ENCODE measurements around the gene RIC1. TPM values are rescaled to one million over a fixed set of nuclear protein-coding genes. Genes with fewer than 3 reads are reported as not detected.

Gene RIC1
- polyA plus RNA-seq, 1 donor = 19.4 TPM

DNA sequence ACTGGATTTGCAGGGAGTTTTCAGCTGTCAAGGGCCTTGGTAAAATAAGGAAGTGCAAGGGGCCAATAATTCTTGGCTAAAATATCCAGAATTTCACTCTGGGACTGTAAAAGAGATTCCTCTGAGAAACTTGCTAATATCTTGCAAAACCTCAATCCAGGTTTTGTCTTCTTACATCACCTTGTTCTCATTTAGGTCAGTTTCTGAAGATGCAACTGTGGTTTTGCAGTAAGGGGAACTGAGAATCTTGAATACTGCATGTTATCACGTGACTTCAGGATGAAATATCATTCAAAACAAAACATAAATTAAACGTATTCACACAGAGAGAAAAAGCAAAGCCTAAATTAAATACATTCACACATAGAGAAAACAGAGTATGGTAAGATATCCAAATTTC lies 35.0 kb upstream of the RIC1 start:
- Histone ChIP-seq H3K4me1 (ENCODE audit: control insufficient read depth, insufficient read depth, low read length) (no peaks in the 10 kb centered on the region), H3K9me3 (ENCODE audit: control insufficient read depth, low read depth, low read length) (no peaks in the 10 kb centered on the region), H3K4me3 (ENCODE audit: low read length) (no peak overlapping the region), H3K27ac (ENCODE audit: low read length) (no peak overlapping the region), H3K27me3 (ENCODE audit: control insufficient read depth, insufficient read depth, low read length) (no peaks in the 10 kb centered on the region), H3K36me3 (ENCODE audit: control insufficient read depth, insufficient read depth, low read length) (no peaks in the 10 kb centered on the region)
- no CpG with 5 or more reads among the region's 2 CpGs for WGBS (ENCODE audit: insufficient coverage, low lambda C conversion rate)
- no peak for DNase-seq

DNA sequence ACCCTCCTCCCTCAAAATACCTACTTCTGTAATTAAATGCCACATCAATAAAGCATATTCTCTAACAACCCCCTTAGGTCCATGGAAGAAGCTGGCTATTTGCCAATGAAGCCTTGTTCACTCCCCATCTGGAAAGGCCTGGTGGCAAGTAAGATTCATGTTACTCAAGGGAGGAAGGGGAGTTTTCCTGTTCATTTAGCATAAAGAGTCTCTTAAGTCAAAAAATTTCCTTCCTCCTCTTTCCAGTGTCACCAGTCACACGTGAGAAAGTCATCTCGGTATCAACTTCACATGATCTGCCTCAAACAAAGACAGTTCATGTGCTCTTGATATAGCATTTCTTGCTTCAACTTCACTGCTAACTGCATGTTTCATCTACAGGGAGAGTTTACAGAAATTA lies 32.7 kb upstream of the RIC1 start:
- WGBS (ENCODE audit: insufficient coverage, low lambda C conversion rate) = 63% methylated on average over 2 of the region's 2 CpGs
- no peaks in the 10 kb centered on the region for H3K27me3 ChIP-seq (ENCODE audit: control insufficient read depth, insufficient read depth, low read length)
- no peaks in the 10 kb centered on the region for H3K4me1 ChIP-seq (ENCODE audit: control insufficient read depth, insufficient read depth, low read length)
- H3K4me3 ChIP-seq (ENCODE audit: low read length) = no peak overlapping the region
- no peak for DNase-seq
- no peaks in the 10 kb centered on the region for H3K9me3 ChIP-seq (ENCODE audit: control insufficient read depth, low read depth, low read length)
- no peaks in the 10 kb centered on the region for H3K36me3 ChIP-seq (ENCODE audit: control insufficient read depth, insufficient read depth, low read length)
- H3K27ac ChIP-seq (ENCODE audit: low read length) = no peak overlapping the region

DNA sequence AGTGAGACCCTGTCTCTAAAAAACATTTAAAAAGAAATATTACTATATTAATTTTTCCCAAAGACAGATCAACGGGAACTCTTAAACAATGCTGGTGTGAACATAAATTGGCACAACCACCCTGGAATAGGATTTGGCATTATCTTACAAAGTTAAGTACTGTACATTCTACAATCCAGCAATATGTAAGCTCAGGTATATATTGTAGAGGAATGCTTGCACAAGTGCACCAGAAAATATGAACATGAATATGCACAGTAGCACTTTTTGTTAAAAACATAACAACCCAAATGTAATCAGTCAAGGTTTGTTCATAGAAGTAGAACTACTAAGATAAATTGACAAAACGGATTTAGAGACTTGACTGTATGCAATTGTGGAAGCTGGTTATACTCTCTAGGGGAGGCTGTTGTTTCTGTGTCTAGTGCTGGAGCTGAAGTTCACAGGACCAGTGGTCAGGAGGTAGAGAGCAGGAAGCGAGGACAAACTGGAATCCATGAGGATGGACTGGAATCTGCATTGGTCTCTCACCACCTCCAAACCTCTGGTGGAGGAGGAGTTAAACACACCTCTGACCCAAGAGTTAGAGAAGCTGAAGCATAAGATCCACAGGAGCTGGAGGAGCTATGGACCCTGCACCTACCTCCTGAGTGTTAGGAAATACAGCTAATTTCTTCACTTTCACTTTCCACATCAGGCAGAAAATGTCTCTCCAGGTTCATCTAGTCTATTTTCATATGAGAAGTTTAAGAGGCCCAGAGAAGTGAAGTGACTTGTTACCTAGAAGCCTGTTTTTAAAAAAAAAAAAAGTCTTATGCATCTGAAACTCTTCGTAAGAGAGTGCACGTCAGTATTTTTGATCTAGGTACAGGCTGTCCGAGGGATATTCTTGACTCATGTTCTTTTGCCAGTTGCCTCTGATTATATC lies 20.3 kb upstream of the RIC1 start:
- H3K9me3 ChIP-seq (ENCODE audit: control insufficient read depth, low read depth, low read length) = no peaks in the 10 kb centered on the region
- no peaks in the 10 kb centered on the region for H3K36me3 ChIP-seq (ENCODE audit: control insufficient read depth, insufficient read depth, low read length)
- H3K4me3 ChIP-seq (ENCODE audit: low read length) = no peak overlapping the region
- H3K27ac ChIP-seq (ENCODE audit: low read length) = no peak overlapping the region
- peak; percentile 40 to 46 for DNase-seq
- H3K4me1 ChIP-seq (ENCODE audit: control insufficient read depth, insufficient read depth, low read length) = no peaks in the 10 kb centered on the region
- H3K27me3 ChIP-seq (ENCODE audit: control insufficient read depth, insufficient read depth, low read length) = no peaks in the 10 kb centered on the region
- 89% methylated on average over 4 of the region's 6 CpGs for WGBS (ENCODE audit: insufficient coverage, low lambda C conversion rate)

DNA sequence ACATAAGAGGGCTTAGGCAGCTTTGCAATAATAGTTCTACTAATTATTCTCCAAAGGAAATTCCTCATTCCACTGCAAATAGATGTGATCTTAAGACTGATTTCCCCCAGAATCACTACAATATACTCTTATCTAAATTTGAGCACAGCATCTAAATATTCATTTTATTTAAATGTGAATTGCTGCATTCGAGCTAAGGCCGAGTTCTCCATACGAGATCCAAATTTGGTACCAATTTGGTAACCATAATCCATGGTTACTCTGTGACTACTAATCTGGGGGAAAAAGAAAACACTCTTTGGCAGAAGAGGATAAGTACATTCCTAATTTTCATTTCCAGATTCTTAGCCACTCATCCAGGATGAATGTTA lies 19.7 kb upstream of the RIC1 start:
- DNase-seq = no peak
- Histone ChIP-seq H3K27me3 (ENCODE audit: control insufficient read depth, insufficient read depth, low read length) (no peaks in the 10 kb centered on the region), H3K27ac (ENCODE audit: low read length) (no peak overlapping the region), H3K4me1 (ENCODE audit: control insufficient read depth, insufficient read depth, low read length) (no peaks in the 10 kb centered on the region), H3K4me3 (ENCODE audit: low read length) (no peak overlapping the region), H3K36me3 (ENCODE audit: control insufficient read depth, insufficient read depth, low read length) (no peaks in the 10 kb centered on the region), H3K9me3 (ENCODE audit: control insufficient read depth, low read depth, low read length) (no peaks in the 10 kb centered on the region)
- WGBS (ENCODE audit: insufficient coverage, low lambda C conversion rate) = 100% methylated on average over 1 of the region's 3 CpGs

DNA sequence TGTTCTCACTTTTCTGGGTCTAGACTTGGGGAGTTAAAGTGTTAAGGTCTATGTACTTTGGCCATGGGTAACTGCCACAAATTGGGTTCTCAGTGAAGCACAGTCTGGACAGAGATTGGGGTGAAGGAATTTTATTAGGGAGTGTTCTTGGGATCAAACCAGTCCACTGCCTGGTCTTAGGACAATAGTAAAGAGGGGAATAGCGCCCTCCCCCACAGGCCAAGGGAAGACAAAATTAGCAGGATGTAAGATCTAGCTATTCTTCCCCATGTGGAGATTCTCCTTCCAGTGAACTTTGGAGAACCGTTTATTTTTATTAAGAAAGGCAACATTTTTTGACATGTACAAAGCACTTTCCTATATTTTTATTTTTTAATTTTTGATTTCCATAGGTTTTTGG lies 18.4 kb upstream of the RIC1 start:
- Histone ChIP-seq H3K4me3 (ENCODE audit: low read length) (no peak overlapping the region), H3K9me3 (ENCODE audit: control insufficient read depth, low read depth, low read length) (no peaks in the 10 kb centered on the region), H3K36me3 (ENCODE audit: control insufficient read depth, insufficient read depth, low read length) (no peaks in the 10 kb centered on the region), H3K4me1 (ENCODE audit: control insufficient read depth, insufficient read depth, low read length) (no peaks in the 10 kb centered on the region), H3K27ac (ENCODE audit: low read length) (no peak overlapping the region), H3K27me3 (ENCODE audit: control insufficient read depth, insufficient read depth, low read length) (no peaks in the 10 kb centered on the region)
- DNase-seq = no peak
- 100% methylated on average over 1 of the region's 2 CpGs for WGBS (ENCODE audit: insufficient coverage, low lambda C conversion rate)

DNA sequence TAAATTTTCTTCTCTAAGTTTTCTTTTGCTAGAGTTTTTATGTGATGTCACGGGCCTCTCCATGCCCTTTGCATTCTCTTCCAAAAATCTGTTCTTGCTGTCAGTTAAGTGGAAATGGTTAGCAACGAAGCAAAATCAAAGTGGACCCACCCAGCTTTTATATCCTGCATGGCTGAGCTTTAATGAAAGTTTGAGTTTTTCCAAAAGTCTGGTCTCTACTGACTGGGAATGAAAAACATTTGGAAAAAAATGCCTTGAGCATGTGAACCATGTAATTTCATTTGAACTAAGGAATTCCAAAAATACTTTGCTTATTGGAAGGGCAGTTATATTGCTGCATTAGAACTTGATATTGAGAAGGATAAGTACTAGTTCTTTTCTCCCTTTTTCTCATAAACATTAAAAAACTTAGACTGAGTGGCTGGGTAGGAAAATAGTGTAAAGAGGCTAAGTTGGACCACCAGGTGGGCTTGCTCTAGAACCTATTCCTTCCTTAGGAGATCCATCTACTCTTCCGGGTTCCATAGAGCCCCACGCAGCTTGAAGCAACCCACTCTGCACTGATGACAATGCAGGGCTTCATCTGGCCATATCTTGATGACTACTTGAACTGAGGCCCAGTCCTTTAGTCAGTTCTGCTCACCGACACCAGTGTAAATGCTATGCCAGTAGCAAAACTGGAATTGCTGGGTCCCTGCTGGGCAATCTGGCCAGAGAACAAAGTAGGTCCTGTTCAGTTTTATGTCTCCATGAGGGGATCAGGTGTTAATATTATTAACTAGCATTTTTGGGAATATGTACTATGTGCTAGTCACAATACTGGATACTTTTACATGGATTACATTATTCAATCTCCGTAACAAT lies 17.4 kb upstream of the RIC1 start:
- no peaks in the 10 kb centered on the region for H3K4me1 ChIP-seq (ENCODE audit: control insufficient read depth, insufficient read depth, low read length)
- no peaks in the 10 kb centered on the region for H3K36me3 ChIP-seq (ENCODE audit: control insufficient read depth, insufficient read depth, low read length)
- 100% methylated on average over 1 of the region's 6 CpGs for WGBS (ENCODE audit: insufficient coverage, low lambda C conversion rate)
- no peaks in the 10 kb centered on the region for H3K9me3 ChIP-seq (ENCODE audit: control insufficient read depth, low read depth, low read length)
- H3K4me3 ChIP-seq (ENCODE audit: low read length) = no peak overlapping the region
- no peaks in the 10 kb centered on the region for H3K27me3 ChIP-seq (ENCODE audit: control insufficient read depth, insufficient read depth, low read length)
- DNase-seq = no peak
- H3K27ac ChIP-seq (ENCODE audit: low read length) = no peak overlapping the region

DNA sequence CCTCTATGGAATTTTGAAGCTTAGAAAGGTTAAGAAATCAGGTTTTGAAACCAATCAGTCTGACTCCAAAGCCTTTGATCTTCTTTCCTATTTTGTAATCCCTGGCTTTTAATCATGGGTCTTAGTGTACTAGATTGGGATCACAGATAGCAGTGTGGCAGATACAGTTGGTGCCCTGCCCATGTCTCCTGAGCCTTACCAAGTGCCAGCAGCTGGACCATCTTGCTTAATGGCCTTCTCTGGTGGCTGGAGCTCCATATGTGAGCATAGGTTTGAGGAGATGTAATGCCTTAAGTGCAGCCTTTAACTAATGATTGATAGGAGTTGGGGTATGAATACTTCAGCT lies 16.7 kb upstream of the RIC1 start:
- no peak for DNase-seq
- H3K27me3 ChIP-seq (ENCODE audit: control insufficient read depth, insufficient read depth, low read length) = no peaks in the 10 kb centered on the region
- no peaks in the 10 kb centered on the region for H3K9me3 ChIP-seq (ENCODE audit: control insufficient read depth, low read depth, low read length)
- H3K36me3 ChIP-seq (ENCODE audit: control insufficient read depth, insufficient read depth, low read length) = no peaks in the 10 kb centered on the region
- no peak overlapping the region for H3K4me3 ChIP-seq (ENCODE audit: low read length)
- H3K4me1 ChIP-seq (ENCODE audit: control insufficient read depth, insufficient read depth, low read length) = no peaks in the 10 kb centered on the region
- H3K27ac ChIP-seq (ENCODE audit: low read length) = no peak overlapping the region

DNA sequence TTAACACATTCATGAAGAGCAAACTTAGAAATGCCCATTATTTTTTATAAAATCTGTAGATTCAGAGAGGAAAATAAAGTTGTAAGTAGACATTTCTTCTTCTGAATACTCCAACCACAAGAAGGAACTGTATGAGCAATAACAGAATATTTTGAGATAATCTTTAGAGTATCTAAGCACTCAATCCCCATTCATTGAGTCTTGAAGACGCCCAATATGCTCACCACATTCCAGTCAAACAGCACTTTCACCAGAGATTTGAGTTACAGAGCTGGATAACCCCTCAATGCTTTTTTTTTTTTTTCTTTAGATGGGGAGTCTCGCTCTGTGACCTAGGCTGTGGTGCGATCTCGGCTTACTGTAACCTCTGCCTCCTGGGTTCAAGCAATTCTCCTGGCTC lies 14.7 kb upstream of the RIC1 start:
- H3K36me3 ChIP-seq (ENCODE audit: control insufficient read depth, insufficient read depth, low read length) = no peaks in the 10 kb centered on the region
- no peaks in the 10 kb centered on the region for H3K4me1 ChIP-seq (ENCODE audit: control insufficient read depth, insufficient read depth, low read length)
- no peaks in the 10 kb centered on the region for H3K9me3 ChIP-seq (ENCODE audit: control insufficient read depth, low read depth, low read length)
- H3K27ac ChIP-seq (ENCODE audit: low read length) = no peak overlapping the region
- no peaks in the 10 kb centered on the region for H3K27me3 ChIP-seq (ENCODE audit: control insufficient read depth, insufficient read depth, low read length)
- H3K4me3 ChIP-seq (ENCODE audit: low read length) = no peak overlapping the region
- no peak for DNase-seq
- no CpG with 5 or more reads among the region's 4 CpGs for WGBS (ENCODE audit: insufficient coverage, low lambda C conversion rate)

DNA sequence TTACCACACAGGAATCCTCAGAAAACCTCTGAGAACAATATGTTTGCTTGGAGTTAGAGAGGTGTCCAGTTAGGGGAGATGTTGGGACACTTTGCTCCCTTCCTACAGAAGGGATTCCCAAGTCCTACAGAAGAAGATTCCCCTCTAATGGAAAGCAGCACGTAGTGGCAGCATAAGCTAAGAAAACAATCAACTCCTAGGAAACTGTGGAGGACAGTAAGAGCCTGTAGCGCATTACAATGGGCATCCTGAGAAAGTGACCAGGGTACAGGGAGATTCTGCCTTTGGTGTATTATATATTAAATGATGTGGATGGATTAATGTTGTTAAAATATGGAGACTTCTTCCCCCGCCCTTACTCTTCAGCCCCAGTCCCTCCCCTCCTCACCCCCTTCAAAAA lies 13.9 kb upstream of the RIC1 start:
- no peaks in the 10 kb centered on the region for H3K36me3 ChIP-seq (ENCODE audit: control insufficient read depth, insufficient read depth, low read length)
- WGBS (ENCODE audit: insufficient coverage, low lambda C conversion rate) = 100% methylated on average over 1 of the region's 3 CpGs
- DNase-seq = no peak
- no peaks in the 10 kb centered on the region for H3K27me3 ChIP-seq (ENCODE audit: control insufficient read depth, insufficient read depth, low read length)
- H3K9me3 ChIP-seq (ENCODE audit: control insufficient read depth, low read depth, low read length) = no peaks in the 10 kb centered on the region
- no peaks in the 10 kb centered on the region for H3K4me1 ChIP-seq (ENCODE audit: control insufficient read depth, insufficient read depth, low read length)
- H3K4me3 ChIP-seq (ENCODE audit: low read length) = no peak overlapping the region
- H3K27ac ChIP-seq (ENCODE audit: low read length) = no peak overlapping the region

DNA sequence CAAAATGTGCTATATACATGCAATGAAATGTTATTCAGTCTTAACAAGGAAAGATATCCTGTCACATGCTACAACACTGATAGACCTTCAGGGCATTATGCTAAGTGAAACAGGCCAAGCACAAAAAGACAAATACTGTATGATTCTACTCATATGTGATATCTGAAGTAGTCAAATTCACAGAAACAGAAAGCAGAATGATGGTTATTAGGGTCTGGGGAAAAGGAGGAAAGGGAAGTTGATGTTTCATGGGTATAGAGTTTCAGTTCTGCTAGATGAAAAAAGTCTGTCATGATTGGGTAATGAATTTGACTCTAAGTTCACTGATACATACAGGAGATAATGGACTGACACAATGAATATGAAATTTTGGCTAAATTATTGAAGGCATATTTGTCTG lies 11.2 kb upstream of the RIC1 start:
- Histone ChIP-seq H3K4me3 (ENCODE audit: low read length) (no peak overlapping the region), H3K9me3 (ENCODE audit: control insufficient read depth, low read depth, low read length) (no peaks in the 10 kb centered on the region), H3K27ac (ENCODE audit: low read length) (no peak overlapping the region), H3K27me3 (ENCODE audit: control insufficient read depth, insufficient read depth, low read length) (no peaks in the 10 kb centered on the region), H3K36me3 (ENCODE audit: control insufficient read depth, insufficient read depth, low read length) (no peaks in the 10 kb centered on the region), H3K4me1 (ENCODE audit: control insufficient read depth, insufficient read depth, low read length) (no peaks in the 10 kb centered on the region)
- DNase-seq = no peak
